ENCODE measurements around the gene ABCA2.

GRCh38 chr9:137001857-137002645 is 26.0 kb downstream of the ABCA2 start:
- TF ChIP-seq EP300 (IDR thresholded peaks at IDR 0.05) (no peak), POLR2A (IDR thresholded peaks at IDR 0.05) (no peak), CTCF (IDR thresholded peaks at IDR 0.05) (no peak)
